CD4-positive, alpha-beta T cell treated with Interleukin-6 at 100 ng/mL for 8 hours (primary cell): ENCODE data around the gene EHBP1L1.

Experiments used
- DNase-seq: peaks from one replicate; pipeline ENCODE4 v3.0.0-alpha.2; 2020; ENCODE audit warnings: mixed read lengths, low spot score

Gene EHBP1L1

DNA sequence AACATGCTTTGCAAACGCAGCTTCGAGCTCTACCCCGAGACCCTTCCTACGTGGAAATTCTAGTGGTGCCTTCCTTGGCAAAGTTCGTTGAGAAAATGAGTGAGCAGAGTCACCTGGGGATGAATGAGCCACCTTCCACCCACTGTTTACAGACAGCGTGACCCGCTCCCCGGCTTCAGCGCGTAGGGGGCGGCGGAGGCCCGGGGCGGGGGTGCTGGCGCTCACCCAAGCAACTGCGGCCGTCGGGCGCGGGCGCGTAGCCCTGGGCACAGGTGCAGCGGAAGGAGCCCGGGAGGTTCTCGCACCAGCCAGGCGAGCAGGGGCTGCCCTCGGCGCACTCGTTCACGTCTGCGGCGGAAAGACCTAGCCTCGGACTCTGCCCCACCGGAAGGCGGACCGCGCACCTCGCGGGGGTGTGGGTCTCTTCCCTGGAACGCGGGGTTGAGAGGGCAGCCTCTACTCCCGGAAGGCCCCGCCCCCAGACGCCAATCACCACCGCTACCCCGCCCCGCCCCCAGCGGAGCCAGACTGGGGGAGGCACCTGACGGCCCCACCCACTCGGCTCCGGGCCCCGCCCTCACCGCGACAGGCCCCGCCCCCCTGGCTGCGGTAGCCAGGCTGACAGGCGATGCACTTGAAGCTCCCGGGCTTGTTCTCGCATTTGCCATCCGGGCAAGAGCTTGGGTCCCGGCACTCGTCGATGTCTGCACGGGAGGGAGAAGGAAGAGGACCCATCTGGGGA, 29.5 kb upstream of the EHBP1L1 start:
- DNase-seq: peak; percentile 97

DNA sequence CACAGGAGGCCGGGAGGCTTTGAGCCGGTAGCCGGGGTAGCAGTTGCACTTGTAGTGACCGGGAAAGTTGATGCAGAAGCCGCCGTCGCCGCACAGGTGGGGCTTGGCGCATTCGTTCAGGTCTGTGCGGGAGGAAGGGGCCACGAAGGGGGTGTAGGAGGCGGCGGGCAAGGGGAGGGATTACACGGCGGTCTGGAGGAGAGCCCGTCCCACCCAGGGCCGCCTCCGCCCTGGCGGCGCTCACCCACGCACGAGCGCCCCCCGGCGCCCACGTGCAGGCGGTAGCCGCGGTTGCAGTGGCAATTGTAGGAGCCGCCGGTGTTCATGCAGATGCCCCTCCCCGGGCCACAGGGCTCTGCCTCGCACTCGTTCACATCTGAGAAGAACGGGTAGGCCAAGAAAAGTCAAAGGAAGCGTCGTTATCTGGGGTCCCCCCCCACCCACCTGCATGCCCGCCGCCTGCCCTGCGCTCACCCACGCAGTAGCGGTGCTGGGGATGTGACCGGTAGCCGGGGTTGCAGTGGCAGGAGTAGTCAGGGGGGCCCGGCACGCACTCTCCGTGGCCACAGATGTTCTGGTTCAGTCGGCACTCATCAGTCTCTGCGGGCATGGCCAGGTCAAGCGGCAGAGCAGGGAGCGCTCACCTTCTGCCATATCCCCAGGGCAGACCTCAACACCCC, 28.3 kb upstream of the EHBP1L1 start:
- peak; percentile 32 for DNase-seq

DNA sequence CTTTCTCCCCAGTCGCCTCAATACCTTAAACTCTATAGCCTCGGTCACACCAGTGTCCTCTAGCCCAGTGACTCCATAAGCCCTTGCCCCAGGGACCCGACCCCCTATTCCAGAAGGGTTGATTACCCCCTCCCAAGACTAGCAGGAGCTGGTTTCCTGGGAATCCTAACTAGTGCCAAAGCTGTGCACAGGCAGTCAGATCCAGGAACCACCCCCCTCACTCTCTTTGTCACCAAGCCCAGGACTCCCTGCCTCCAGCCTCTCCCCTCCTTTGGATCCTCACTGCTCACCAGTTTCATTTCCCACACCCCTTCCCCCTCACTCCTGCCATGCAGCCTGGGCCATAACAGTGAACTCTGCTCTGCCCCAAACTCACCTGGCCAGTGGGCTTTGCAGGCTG, 27.5 kb upstream of the EHBP1L1 start:
- no peak for DNase-seq

DNA sequence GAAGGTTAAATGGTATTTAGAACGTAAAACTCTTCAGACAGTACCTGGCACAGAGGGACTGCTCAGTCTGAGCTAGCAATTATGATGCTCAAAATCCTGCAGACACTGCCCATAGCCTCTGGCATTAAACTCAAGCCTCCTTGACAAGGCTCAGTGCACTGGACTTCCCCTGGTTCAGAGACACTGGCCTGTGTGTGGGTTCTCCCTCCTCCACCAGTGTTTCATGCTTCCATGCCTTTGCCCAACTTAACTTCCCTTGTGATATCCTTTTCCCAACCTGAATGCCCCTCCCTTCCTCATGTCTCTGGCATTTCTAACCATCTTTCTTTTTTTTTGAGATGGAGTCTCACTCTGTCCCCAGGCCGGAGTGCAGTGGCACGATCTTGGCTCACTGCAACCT, 26.8 kb upstream of the EHBP1L1 start:
- no peak for DNase-seq

DNA sequence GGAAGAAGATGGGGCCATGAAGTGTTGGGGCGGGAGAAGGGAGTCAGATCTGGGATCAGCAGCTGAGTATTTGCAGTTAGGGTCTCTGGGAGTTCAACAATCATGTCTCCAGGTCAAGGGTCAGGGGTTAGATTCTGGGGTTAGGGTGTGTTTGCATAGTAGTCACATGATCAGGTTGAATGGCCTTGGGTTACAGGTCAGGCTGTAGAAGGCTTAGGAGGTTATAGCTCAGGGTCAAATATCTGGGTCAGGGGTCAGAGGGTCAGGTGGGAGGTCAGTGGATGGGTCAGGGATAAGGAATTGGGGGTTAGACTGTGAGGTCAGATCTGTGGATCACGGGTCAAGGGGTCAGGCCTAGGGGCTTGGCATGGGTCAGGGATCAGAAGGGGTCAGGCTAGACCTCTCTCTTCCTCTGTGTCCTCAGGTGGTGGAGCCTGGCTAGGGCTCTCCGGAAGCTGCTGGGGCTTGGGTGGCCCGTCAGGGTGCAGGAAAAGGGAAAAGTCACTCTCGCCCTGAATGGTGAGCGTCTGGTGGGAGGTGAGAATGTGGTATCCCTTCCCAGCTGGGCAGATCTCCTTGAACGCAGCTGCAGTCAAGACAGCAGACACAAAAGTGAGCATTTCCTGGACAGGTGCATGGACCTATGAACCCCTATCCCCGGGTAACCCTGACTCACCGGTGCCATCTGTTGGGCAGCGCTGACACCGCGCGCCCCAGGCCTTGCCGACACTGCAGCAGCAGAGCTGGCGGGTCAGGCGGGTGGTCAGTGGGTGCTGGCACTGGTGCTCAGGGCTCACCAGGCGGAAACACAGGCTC, 24.1 kb upstream of the EHBP1L1 start:
- peak; percentile 65 for DNase-seq

DNA sequence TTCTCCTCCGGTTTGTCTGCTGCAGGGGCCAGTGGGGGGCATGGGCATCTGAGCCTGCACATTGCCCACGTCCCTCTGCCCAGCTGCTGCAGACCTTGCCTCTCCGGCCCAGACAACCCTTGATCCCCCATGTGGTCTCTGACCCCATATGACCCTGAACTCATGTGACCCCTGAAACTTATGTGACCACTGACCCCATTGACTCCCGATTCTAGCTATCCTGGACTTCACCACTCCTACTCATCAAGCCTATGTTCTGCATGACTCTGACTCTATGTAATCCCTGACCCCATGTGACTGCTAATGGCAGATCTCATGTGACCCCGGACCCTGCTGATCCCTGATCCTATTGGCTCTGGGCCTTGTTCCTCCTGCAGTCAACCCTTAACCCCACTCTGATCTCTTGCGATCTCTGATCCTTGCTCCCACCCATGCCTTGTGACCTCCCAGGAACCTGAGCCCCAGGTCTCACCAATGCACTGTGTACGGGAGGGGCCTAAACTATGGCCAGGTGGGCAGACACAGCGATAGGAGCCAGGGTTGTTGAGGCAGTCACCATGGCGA, 23.4 kb upstream of the EHBP1L1 start:
- DNase-seq: no peak

DNA sequence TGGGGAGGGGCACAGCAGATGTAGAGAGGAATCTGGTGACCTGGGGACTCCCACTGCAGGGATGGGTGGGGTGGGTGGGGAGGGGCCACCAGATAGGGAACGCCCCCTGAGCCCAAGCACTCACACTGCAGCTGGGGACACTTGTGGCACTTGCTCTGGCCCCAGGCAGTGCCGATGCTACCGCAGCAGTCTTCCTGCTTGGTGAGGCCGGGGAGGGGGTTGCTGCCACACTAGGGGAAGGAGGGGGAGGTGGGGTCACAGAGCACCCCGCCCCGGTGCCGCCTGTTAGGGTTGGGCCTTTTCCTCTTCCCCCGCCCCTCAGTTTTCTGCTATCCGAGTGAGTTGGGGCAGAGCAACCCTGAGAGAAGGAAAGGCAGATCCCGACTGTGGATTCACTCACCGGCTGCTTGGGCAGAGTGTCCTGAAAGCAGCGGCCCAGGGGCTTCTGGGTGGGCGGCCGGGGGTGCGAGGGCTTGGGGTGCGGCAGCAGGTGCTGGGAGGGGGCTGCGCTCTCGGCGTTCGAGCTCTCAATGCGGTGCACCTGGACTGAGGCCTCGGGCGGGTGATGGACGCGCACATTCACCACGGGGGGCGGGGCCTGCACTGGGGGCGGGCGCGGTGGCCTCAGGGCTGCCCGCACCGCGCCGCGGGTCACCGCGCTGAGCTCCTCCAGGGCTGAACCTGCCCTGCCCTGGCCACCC, 22.4 kb upstream of the EHBP1L1 start:
- peak; percentile 88 for DNase-seq

DNA sequence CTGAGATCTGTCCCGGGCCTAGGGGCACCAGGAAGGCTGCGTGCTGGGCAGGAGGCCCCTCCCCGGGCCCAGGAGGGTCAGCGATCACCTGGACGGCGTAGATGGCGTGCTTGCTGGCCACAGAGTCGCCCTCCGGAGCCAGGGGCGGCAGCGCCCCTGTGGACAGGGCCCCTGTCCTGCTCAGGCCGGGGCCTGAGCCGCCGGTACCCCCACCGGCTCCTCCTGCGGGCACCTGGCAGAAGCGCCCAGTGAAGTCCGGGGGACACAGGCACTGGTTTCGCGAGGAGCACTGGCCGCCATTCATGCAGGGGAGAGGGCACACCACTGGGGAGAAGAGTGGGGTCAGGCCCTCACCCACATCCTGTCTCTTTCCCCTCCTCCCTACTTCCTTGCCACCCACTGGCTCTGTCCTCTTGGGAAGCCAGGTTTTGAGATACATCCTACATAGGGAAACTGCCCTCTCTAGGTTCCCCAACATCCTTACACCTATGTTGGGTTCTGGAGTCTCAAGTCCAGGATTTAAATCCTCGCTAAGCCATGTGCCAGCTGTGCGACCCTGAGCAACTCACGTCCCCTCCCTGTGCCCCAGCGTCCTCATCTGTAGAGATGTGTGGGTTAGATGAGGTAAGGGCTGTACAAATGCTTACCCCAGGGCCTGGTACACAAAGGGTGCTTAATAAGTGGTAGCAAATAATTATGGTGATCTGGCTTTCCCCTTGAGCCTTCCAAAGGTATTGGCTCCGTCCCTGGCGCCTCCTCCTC, 21.6 kb upstream of the EHBP1L1 start:
- no peak for DNase-seq

DNA sequence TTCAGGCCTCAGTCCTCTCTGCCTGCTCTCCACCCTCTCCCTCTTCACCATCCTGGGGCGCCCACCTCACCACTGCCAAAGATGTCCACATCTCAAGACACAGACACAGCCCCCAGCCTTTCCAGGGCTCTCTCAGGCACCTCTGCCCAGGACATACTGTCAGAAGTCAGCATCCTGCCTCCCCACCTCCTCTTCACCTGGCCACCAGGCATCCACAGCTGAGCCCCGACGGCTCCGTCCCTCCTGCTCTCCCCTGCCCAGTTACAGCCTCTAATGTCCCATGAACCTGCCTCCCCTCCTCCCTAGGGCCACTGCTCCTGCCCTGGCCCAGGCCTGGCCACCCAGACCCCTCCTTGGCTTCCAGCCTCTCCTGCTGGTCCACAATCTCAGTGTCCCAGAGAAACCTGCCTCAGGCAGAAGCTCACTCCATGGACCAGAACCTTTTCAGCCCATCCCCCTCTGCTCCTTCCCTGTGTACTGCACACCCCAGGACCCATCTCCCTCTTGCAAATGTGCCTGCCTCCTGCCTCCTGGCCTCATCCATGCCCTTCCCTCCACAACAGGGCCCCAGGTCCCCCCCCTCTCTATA, 20.9 kb upstream of the EHBP1L1 start:
- no peak for DNase-seq

DNA sequence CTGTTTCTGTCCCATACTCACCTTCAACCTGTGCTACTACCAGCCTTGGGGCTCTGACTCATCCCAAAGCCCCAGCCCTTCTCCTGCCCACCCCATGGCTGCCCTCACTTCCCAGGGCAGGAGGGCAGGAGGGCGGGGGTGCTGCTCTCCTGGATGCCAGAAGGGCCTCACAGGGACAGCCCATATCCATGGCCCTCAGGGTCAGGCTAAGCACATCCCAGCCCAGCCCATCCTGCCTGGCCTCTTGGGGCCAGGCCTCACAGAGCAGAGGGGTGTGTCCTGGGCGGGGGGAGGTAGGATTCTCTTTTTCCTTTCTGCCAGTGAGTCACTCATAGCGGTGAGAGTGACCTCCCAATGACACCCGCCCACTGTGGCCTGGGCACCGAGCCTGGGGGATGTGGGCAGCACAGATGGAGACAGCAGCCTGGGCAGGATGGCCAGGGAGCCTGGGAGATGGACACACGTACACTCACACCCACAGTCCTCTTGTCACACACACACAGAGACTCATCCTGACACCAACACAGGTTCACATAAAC, 20.1 kb upstream of the EHBP1L1 start:
- DNase-seq: no peak

DNA sequence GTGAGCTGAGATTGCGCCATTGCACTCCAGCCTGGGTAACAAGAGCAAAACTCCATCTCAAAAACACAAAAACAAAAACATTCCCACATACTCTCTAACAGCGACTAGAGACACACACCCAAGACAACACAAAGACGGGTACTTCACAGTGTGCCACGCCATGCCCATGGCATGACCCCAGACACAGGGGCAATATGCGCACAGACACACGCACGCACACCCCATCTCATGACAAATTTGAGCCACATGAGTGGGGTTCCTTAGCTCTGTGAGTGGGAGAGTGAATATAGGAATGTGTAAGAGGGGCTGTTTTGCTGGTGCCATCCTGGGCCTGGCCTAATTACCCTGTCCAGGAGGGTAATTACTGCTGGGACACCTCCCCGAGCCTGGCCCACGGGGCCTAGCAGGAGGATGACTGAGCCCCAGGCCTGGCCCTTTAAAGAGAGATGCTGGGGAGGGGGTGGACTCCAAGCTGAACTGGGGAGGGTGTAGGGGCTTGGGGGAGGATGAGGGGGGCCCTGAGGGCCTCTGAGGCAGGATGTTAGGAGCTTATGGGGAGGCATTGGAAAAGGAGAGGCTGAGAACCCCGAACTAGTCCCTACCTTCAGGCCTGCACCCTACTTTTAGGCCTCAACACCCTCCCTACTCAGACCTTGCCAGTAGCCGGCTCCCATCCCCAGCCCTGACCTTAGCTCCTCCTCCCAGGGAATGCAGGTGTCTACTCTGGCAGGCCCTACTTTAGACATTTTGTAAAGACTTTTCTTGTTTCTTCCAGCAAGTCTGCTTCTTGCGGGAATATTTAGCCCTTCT, 19.2 kb upstream of the EHBP1L1 start:
- no peak for DNase-seq

DNA sequence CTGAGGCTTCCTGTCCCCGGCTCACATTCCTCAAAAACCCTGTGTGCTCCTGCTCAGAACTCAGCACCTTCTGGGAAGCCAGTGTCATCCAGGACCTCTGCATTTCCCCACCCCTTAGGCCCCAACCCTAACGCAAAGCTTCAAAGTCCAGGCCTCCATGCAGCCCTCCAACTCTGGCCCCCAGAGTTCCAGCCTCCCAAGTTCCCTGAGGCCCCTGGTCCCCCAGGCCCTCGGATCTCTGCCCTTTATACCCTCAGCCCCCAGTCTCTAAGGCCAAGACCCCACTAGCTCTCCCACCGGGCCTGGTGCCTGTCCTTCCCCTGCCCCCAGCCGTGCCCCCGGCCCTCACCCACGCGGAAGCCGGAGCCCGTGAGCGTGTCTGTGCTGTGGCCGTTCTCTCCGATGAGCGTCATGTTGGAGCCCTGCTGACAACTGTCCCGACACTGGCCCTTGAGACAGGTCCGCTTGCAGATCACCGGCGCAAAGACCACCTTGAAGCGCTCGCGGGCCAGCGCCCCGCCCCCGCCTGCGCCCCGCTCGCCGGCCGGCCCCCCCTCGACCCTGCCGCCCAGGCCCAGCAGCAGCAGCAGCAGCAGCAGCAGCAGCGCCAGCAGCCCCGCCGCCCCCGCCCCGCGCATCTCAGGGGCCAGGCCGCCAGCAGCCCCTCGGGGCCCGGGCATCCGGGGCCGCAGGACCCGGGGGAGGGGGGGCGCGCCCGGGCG, 18.4 kb upstream of the EHBP1L1 start:
- no peak for DNase-seq

DNA sequence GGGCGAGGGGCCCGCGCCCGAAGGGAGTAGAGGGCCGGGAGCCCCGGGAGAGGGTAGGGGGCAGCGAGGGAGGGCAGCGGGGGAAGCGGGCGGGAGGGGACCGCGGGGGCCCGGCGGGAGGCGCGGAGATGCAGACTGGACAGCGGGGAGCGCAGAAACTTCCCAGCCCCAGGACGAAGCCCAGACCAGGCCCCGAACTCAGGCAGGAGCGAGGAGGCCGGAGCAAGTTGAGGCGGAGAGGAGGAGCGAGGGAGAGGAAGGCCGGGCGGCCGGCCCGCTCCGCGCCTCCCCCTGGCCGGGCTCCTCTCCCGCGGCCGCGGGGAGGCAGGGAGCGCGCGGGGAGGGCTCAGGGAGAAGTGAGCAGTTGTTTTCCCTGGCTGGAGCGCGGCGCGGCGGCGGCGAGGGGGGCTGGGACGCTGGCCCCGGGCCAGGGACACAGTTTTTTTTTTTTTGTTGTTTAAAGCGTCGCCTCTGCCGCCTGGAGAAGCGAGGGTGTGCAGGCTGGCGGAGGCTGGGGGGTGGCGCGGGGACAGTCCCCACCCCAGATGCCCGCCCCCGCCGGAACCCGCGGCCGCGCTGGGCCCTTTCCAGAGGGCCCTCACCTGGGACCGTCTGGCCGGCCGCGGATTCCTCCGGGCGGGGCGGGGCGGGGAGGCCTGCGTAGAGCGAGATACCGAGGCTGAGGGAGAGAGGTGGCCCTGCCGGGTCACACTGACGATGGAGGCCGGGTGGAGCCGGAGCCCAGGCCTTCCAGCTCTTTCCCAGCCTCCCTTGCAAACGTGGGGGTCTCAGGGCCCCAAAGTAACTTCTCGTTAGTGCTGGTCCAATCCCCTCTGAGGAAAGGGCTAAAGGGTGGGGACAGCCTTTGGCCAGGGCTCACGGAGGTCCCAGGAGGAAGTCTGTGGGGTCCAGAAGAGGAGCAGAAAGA, 17.6 kb upstream of the EHBP1L1 start, which contains the start of gene LTBP3:
Gene LTBP3, minus strand, starts transcription at position 358 of the 928 bp plus-strand sequence. CDS start 400 bp downstream, outside the sequence.
- peak; percentile 32 for DNase-seq

DNA sequence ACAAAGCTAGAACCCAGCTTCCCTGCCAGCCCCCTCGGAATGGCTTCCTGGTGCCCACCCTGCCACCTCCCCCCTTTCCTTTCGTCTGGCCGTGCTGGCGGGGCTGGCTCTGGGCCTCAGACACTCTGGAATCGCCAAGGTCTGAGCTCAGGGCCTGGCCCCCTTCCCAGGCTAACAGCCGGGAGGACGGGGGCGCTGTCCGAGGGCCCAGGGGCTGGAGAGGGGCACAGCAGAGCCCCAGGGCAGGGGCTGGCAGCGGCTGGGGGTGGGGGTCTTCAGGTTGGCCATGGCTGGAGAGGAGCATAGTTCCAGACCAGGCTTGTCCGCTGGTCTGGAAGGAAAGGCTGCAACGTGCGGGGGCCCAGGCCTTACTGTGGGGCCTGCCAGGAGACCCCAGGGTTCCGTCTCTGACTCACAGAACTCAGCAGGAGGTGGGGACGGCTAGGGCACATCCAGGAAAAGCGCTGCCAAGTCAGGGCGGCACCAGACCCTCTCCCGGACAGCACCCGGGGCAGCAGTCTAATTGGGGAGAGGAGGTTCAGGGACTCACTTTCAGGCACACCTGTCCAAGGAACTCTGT, 16.8 kb upstream of the EHBP1L1 start:
- DNase-seq: no peak

DNA sequence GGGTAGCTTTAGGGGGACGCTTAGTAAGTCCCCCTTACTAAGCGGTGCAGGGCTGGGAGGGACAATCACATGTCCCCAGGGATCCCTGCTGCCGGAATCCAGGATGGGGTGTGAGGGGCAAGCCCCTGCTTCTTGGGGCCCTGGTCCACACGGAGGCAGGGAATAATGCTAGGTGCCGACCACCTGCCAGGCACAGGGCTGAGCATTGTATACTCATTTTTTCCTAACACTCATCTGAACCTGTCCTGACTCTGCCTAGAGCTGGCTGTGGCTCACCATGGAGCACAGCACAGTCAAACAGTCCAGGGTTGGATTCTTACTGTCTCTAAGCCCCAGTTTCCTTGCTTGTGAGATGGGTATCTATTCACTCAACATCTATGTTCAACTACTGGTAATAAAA, 16.3 kb upstream of the EHBP1L1 start:
- DNase-seq: no peak

DNA sequence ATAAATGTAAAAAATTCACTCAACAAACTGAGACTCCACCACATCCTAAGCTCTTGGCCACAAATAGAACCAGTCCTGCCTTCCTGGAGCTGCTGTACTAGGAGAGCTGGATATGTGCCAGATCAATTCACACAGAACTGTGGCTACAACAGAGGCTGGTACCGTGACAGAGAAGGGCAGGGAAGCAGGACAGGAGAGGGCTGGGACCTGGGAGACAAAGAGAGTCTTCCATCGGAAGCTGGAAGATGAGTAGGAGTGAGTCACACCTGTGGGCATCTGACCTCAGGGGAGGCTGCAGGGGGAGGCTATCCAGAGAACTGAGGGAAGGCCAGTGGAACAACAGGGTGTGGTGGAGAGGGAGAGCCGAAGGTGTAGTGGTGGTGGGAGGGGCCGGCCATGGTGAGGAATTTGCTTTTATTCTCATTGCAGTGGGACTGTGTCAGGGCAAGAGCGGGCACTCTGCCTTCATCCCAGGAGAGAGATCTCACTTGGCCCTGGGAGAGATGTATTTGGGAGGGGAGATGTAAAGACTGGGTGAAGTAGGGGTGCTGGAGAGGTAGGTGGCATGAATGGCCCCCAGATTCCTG, 15.8 kb upstream of the EHBP1L1 start:
- no peak for DNase-seq
